Mammary epithelial cell (primary cell): ENCODE measurements around the gene DGLUCY.

ENCODE experiments used
- CTCF ChIP-seq, 2 donors: IDR thresholded peaks in 1 of 2; conservative IDR thresholded peaks in 1 of 2; 2 replicates each; pipeline ENCODE4 v1.5.1; 2011 to 2012; ENCODE audit warnings: inconsistent platforms in 2 of 2, low read length in 2 of 2, mild to moderate bottlenecking in 2 of 2, control low read depth in 1 of 2, low read depth in 1 of 2; ENCODE audit not compliant: insufficient read depth in 1 of 2; ENCODE audit errors: extremely low read depth in 1 of 2
- EZH2 ChIP-seq: IDR thresholded peaks from 2 replicates; pipeline ENCODE4 v1.6.1; 2012; ENCODE audit warnings: low read length, inconsistent platforms, borderline replicate concordance

DNA sequence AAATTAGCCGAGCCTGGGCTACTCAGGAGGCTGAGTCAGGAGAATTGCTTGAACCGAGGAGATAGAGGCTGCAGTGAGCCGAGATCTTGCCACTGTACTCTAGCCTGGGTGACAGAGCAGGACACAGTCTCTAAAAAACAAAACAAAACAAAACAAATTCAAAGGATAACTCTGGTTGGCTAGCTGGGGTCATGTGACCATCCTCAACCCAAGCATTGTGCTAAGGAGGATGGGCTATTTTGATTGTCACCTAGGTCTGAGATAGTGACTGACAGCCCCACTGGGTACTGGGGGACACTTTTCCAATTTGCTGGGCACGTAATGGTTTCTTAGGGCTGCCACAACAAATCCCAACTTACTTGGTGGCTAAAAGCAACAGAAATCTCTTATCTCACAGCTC lies 11.9 kb downstream of the DGLUCY start:
- TF ChIP-seq EZH2: no peak
- TF ChIP-seq CTCF (conservative IDR thresholded peaks at IDR 0.05 in 1 of 2, IDR thresholded peaks at IDR 0.05 in 1 of 2; ENCODE audit: extremely low read depth in 1 of 2, insufficient read depth in 1 of 2, low read depth in 1 of 2, low read length in 2 of 2): no peak
